Right atrium auricular region (tissue), 2 donors: ENCODE results near the gene DGCR2. TPM values are rescaled to one million over a fixed set of nuclear protein-coding genes. Genes with fewer than 3 reads are reported as not detected.

ENCODE experiments used
- DNase-seq: peaks from one replicate; pipeline ENCODE4 v3.0.0-alpha.2; 2019; ENCODE audit warnings: low spot score
- H3K27ac ChIP-seq, 2 donors: fragments of 200-600 bp; sonication (generic); 1 replicate in 1 of 2; 2 replicates in 1 of 2; pipeline ENCODE4 v1.5.1; 2016 to 2019
- H3K27me3 ChIP-seq, 2 donors: fragments of 200-600 bp; sonication (generic); one replicate each; pipeline versions ENCODE4 v1.5.1 to v1.6.0; 2017 to 2019
- H3K36me3 ChIP-seq: fragments of 200-600 bp; sonication (generic); one replicate; pipeline ENCODE4 v1.5.1; 2016
- H3K4me1 ChIP-seq, 2 donors: fragments of 200-600 bp; sonication (generic); one replicate each; pipeline versions ENCODE4 v1.5.1 to v1.6.0; 2017 to 2019
- H3K4me3 ChIP-seq, 2 donors: fragments of 200-600 bp; sonication (generic); 1 replicate in 1 of 2; 2 replicates in 1 of 2; pipeline ENCODE4 v1.5.1; 2017 to 2019; ENCODE audit warnings: mild to moderate bottlenecking in 1 of 2, moderate library complexity in 1 of 2
- H3K9me3 ChIP-seq, 2 donors: fragments of 200-600 bp; sonication (generic); one replicate each; pipeline ENCODE4 v1.5.1; 2019
- total RNA-seq, 2 donors: library from RNA; depleted of rRNA; stranded (reverse); fragments of >200 nt; gene quantifications; one replicate each; pipeline ENCODE4 v1.1.0, GENCODE V29; 2016
- TF ChIP-seq, protein P1 (sequence below), 2 donors: fragments of 200-600 bp; sonication (generic); IDR thresholded peaks; one replicate each; pipeline ENCODE4 v1.5.1; 2019; ENCODE audit warnings: antibody characterized with exemption in 2 of 2

The DGCR2 gene
- total RNA-seq, 2 donors from 2014 or later: 32.8 to 48.1 TPM

DNA sequence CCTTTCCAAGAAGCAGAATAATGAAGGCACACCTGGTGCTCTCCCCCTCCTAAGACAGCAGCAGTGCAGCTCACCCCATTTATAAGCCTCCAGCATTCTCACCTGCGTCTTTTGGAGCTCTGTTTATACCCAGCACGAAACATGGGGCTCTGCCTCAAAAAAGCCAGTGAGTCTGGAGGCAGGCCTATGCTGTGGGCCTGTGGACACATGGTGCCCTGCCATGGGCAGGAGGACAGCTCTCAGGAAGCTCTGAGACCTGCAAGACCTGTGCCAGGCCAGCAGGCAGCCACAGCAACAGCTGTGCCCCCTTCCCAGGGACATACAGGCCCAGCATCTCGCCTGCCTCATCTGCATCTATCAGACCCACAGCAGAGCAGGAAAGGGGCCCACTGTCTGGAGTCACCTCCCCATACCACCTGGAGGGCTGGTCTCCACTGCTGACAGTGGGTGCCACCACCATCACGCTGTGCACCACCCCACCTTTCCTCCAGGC lies 64.2 kb downstream of the DGCR2 start:
- H3K27ac ChIP-seq: no peak overlapping the region
- TF ChIP-seq, protein P1, sequence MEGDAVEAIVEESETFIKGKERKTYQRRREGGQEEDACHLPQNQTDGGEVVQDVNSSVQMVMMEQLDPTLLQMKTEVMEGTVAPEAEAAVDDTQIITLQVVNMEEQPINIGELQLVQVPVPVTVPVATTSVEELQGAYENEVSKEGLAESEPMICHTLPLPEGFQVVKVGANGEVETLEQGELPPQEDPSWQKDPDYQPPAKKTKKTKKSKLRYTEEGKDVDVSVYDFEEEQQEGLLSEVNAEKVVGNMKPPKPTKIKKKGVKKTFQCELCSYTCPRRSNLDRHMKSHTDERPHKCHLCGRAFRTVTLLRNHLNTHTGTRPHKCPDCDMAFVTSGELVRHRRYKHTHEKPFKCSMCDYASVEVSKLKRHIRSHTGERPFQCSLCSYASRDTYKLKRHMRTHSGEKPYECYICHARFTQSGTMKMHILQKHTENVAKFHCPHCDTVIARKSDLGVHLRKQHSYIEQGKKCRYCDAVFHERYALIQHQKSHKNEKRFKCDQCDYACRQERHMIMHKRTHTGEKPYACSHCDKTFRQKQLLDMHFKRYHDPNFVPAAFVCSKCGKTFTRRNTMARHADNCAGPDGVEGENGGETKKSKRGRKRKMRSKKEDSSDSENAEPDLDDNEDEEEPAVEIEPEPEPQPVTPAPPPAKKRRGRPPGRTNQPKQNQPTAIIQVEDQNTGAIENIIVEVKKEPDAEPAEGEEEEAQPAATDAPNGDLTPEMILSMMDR (IDR thresholded peaks at IDR 0.05): no peak
- H3K4me3 ChIP-seq: no peak overlapping the region
- peaks cover 53% of the 10 kb centered on the region for H3K36me3 ChIP-seq
- no peaks in the 10 kb centered on the region for H3K4me1 ChIP-seq
- DNase-seq: no peak
- H3K27me3 ChIP-seq: no peaks in the 10 kb centered on the region
- H3K9me3 ChIP-seq: no peaks in the 10 kb centered on the region

DNA sequence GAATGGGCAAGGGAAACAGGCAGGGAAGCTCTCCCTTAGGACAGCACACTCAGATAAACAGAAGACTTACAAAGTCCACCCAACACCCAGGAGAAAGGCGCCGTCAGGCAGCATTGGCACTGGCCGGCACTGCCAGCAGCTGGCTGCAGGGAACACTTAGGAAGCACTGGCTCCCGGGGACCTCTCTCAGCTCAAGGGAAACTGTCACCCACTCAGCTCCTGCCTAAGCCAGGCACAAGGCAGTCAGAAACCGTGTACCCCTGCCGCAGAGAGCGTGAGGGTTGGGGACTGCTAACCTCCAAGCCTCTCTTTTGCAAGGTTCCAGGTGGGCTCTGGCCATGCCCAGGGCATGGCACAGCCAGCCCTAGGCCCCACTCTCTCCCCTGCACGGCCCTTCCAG lies 64.7 kb downstream of the DGCR2 start:
- TF ChIP-seq, protein P1 (IDR thresholded peaks at IDR 0.05): no peak
- peaks cover 53% of the 10 kb centered on the region for H3K36me3 ChIP-seq
- H3K9me3 ChIP-seq: no peaks in the 10 kb centered on the region
- no peak overlapping the region for H3K27ac ChIP-seq
- no peak for DNase-seq
- H3K27me3 ChIP-seq: no peaks in the 10 kb centered on the region
- H3K4me3 ChIP-seq: no peak overlapping the region
- no peaks in the 10 kb centered on the region for H3K4me1 ChIP-seq

DNA sequence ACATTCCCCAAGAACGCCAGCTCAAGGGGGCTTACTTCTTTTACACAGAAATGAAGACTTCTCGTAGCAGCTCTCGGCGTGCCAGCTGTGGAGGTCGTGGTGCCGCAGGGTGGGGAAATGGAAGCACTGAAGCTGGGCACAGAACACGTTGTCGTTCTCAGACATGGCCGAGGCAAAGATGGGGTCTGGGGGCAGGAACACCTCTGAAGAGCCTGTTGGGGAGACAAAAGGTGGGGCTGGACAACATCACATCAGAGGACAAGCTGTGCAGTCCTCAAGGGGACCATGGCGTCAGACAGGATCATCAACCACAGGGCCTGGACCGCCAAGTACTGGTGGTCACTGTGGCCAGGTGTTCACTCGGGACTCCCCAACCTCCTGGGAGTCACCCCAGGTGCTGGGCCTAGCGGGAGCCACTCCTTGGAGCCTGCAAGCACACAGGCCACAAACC lies 65.2 kb downstream of the DGCR2 start:
- Histone ChIP-seq H3K27ac (no peak overlapping the region), H3K27me3 (no peaks in the 10 kb centered on the region), H3K4me3 (no peak overlapping the region), H3K36me3 (peaks cover 49% of the 10 kb centered on the region), H3K9me3 (no peaks in the 10 kb centered on the region), H3K4me1 (no peaks in the 10 kb centered on the region)
- TF ChIP-seq, protein P1 (IDR thresholded peaks at IDR 0.05): no peak
- no peak for DNase-seq

DNA sequence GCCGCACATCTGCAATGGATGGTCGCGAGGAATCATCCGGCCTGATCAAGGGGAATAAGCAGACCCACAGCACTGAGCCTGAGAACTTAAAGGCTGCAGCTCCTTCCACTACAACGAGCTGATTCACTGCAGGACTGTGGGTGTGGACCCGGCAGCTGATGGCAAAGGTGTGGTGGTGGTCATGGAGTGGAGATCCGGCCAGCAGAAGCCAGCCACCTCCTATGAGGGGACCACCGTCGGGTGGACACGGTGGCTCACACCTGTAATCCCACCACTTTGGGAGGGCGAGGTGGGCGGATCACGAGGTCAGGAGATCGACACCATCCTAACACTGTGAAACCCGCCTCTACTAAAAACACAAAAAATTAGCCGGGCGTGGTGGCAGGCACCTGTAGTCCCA lies 66.4 kb downstream of the DGCR2 start:
- peaks cover 40% of the 10 kb centered on the region for H3K36me3 ChIP-seq
- TF ChIP-seq, protein P1 (IDR thresholded peaks at IDR 0.05): no peak
- DNase-seq: no peak
- H3K4me3 ChIP-seq: no peak overlapping the region
- H3K27ac ChIP-seq: no peak overlapping the region
- H3K9me3 ChIP-seq: no peaks in the 10 kb centered on the region
- no peaks in the 10 kb centered on the region for H3K27me3 ChIP-seq
- H3K4me1 ChIP-seq: no peaks in the 10 kb centered on the region

DNA sequence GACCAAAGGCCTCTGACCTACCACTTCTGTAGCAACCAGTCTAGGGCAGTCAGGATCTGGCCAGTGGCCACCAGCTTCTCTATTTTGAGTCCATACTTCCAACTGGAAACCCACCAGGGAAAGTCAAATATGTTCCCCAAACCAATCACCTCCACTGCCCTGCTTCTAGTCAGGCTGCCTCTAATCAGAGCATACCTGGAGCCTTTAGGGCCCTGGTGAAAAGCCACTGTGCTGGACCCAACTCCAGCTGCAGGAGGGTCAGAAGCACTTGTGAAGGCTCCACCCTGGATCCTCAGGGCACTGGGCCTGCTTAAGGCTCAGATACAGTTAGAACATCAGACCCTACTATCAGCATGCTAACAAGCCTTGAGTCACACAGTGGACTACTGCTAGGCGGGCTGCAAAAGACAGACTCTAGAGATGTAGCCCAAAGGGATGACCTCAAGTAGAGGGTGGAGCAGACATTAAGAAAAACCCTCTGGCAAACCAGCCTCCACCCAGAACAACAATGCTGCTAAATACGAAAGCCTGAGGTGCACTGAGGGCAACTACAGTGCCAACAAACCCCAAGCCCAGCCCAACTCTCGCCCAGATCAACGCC lies 69.2 kb downstream of the DGCR2 start:
- Histone ChIP-seq H3K27me3 (no peaks in the 10 kb centered on the region), H3K27ac (no peak overlapping the region), H3K4me3 (no peak overlapping the region), H3K4me1 (no peaks in the 10 kb centered on the region), H3K36me3 (peaks cover 31% of the 10 kb centered on the region), H3K9me3 (no peaks in the 10 kb centered on the region)
- no peak for DNase-seq
- TF ChIP-seq, protein P1 (IDR thresholded peaks at IDR 0.05): no peak
